ENCODE data around the gene ATOH8.

The ATOH8 gene

DNA sequence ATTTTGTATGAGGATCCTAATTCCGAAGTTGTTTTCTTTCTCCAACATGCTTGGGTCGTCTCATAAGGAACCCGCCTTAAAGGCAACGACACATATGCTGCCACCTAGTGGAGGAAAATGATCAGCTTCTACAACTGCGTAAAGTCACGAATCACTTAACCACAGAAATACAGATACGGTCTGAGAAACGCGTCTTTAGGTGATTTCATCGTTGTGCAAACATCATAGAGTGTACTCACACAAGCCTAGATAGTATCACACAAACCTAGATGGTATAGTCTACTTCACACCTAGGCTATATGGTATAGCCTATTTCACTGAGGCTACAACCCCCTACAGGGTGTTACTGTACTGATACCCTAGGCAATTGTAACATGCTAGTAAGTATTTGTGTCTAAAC, 46.5 kb upstream of the ATOH8 start:
- TF ChIP-seq, protein P1, sequence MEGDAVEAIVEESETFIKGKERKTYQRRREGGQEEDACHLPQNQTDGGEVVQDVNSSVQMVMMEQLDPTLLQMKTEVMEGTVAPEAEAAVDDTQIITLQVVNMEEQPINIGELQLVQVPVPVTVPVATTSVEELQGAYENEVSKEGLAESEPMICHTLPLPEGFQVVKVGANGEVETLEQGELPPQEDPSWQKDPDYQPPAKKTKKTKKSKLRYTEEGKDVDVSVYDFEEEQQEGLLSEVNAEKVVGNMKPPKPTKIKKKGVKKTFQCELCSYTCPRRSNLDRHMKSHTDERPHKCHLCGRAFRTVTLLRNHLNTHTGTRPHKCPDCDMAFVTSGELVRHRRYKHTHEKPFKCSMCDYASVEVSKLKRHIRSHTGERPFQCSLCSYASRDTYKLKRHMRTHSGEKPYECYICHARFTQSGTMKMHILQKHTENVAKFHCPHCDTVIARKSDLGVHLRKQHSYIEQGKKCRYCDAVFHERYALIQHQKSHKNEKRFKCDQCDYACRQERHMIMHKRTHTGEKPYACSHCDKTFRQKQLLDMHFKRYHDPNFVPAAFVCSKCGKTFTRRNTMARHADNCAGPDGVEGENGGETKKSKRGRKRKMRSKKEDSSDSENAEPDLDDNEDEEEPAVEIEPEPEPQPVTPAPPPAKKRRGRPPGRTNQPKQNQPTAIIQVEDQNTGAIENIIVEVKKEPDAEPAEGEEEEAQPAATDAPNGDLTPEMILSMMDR (IDR thresholded peaks at IDR 0.05; ENCODE audit: extremely low read depth, missing control alignments) = peak; percentile 66
- peak; percentile 76 for DNase-seq (ENCODE audit: low spot score)

GRCh38 chr2:85708641-85709040, 45.1 kb upstream of the ATOH8 start:
- no peak for DNase-seq (ENCODE audit: low spot score)
- TF ChIP-seq, protein P1 (IDR thresholded peaks at IDR 0.05; ENCODE audit: extremely low read depth, missing control alignments) = no peak

DNA sequence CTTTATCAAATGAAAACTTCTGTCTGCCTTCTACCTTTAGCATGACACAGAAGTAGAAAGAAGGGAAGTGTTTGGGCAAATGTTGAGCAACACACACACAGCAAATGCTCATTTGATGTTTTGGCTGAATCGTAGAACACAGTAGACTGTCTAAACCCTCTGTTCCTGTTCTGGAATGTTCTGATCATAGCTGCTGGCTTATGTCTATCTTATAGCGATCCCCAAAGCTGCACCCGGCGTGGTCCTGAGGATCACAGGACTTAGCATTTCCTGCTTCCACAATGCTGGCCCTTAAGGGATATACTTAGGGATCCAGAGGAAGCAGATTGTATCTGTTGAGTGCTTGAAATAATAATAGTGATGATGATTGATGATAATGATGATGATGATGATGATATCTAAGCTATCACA, 44.4 kb upstream of the ATOH8 start:
- TF ChIP-seq, protein P1 (IDR thresholded peaks at IDR 0.05; ENCODE audit: extremely low read depth, missing control alignments) = no peak
- no peak for DNase-seq (ENCODE audit: low spot score)

GRCh38 chr2:85710687-85711577, 42.9 kb upstream of the ATOH8 start:
- TF ChIP-seq, protein P1 (IDR thresholded peaks at IDR 0.05; ENCODE audit: extremely low read depth, missing control alignments) = no peak
- no peak for DNase-seq (ENCODE audit: low spot score)

DNA sequence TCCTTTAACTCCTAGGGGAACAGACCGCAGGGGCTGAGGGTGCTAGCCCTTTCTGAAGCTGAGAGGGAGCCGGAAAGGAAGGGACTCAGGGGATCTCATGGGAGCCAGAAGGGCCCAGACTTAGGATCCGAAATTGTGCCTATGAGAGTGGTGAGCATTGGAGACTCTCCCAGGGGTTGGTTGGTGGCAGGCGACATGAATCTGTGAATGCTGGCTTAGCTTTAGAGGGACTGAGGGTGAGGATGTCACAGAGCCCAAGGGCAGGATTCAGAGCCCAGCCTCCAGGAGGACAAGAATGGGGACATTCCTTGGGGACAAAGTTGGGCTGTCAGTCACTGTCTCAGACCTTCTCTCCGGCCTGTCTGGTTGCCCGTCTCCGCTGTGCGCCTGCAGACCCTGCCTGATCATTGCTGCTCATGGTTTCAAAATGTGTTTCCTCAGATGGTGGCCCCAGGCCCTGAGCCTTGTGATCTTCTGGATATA, 42.2 kb upstream of the ATOH8 start:
- DNase-seq (ENCODE audit: low spot score) = no peak
- TF ChIP-seq, protein P1 (IDR thresholded peaks at IDR 0.05; ENCODE audit: extremely low read depth, missing control alignments) = no peak

- TF ChIP-seq, protein P1 (IDR thresholded peaks at IDR 0.05; ENCODE audit: extremely low read depth, missing control alignments) = no peak
- no peak for DNase-seq (ENCODE audit: low spot score)
Observed at GRCh38 chr2:85712336-85712735, 41.5 kb upstream of the ATOH8 start.

DNA sequence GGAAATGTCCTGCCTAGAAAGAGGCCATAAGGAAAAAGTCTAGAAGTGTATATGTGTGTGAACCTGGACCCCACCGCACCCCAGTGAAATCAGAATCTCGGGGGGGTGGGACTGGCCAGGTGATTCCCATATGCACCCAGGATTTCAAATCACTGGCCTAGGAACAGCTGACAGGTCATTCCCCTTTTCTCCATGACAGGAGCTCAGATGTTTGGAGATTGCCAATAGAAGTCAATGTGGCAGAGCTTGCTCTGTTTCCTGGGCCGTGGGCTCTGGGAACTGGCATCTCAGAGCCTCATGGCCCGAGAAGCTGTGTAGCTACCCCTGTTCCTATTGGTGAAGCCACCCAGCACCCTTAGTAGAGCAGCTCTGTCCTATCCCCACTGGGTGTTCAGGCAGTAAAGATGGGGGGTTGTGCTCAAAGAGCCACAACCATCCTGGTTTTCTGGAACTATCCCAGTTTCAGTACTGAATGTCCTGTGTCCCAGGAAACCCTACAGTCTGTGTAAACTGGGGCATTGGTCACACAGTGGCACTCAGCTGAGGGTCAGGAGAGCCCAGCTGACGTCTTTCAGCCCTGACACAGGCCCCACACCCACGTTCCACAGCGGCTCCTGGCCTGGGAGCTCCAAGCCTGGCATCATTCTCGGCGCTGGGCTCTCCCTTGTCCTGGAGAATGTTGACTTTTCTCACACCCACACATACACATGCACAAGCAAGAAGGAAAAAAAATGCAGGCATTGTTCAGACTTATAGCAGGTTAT, 40.8 kb upstream of the ATOH8 start:
- TF ChIP-seq, protein P1 (IDR thresholded peaks at IDR 0.05; ENCODE audit: extremely low read depth, missing control alignments) = no peak
- no peak for DNase-seq (ENCODE audit: low spot score)
